ENCODE measurements around the gene USP25.
"Not testable (repeated sequence)": the region's sequence is repeated elsewhere in the genome, so short reads cannot be mapped to it uniquely, and the experiment has no call there.

USP25 gene

DNA sequence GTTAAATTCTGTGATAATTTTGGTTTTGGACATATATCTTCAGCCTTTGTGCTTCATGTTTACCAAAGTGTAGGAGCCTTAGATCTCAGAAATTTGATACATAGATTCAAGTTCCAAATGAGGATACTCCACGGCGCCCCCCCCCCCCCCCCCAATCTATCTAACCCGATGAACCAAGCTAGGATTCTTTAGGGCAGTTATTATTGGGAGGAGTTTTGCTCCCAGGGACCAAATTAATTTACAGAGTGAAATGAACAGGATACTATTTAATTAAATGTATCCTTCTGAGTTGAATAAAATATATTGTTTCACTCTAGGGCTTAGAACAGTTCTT, 3.2 kb downstream of the USP25 start:
- no peak for DNase-seq (ENCODE audit: low read depth)

DNA sequence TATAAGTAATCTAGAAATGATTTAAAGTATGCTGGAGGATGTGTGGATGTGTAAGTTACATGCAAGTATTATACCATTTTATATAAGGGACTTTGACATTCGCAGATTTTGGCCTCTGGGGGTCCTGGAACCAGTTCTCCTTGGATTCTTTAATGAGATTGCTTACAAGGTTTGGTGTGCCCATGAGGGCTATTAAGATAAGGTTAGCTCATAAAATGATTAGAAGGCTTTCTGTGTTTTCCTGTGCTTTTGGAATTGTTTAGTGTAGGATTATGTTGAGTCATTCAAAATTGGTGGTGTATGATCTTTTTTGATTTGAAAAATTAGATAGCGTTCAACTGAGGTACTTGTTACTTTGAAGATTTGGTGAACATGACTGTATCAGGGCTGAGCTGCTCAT, 5.6 kb downstream of the USP25 start:
- DNase-seq (ENCODE audit: low read depth) = no peak

GRCh38 chr21:15735931-15736330, 6.1 kb downstream of the USP25 start:
- DNase-seq (ENCODE audit: low read depth) = peak; percentile 55

DNA sequence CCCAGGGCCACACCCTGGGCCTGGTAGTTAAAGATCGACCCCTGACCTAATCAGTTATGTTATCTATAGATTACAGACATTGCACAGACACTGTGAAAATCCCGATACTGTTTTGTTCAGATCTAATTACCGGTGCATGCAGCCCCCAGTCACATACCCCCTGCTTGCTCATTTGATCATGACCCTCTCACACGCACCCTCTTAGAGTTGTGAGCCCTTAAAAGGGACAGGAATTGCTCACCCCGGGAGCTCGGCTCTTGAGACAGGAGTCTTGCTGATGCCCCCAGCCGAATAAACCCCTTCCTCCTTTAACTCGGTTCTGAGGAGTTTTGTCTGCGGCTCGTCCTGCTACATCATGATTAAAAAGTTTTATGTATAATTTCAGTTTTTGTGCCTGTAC, 9.0 kb downstream of the USP25 start:
- not testable (repeated sequence) for DNase-seq (ENCODE audit: low read depth)

DNA sequence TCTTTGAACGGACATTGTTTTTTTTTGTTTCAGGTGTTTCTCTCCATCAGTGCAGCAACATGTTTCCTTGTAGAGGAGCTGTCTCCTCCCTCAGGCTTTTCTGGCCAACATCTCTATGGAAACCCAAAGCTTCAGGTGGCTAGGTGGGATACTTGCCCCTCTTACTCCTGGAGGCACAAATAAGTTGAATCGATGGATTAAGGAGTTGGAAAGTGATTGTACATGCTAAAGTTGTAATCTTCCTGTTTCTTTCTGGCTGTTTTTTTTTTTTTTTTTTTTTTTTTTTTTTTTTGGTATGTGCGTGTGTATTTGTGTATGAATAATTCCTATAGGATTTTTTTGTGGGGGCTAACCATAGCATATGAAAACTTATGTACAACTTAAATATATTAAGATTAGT, 10.6 kb downstream of the USP25 start:
- no peak for DNase-seq (ENCODE audit: low read depth)

DNA sequence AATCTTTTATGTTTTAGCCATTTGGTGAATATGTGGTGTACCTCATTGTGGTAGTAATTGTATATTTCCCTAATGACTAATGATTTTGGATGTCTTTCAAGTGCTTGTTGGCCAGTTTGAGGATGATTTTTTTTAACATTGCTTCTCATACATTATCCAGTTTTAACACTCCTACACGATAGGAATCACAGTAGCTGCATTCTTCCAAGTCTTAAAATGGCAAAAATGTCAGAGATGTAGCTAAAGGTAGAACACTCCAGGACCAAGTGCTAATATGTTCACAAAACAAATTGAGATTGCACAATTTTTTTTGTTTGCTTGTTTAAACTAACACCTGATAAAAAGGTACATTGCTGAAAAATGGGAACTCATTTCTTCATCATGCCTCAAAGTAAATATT, 11.7 kb downstream of the USP25 start:
- peak; percentile 48 for DNase-seq (ENCODE audit: low read depth)

DNA sequence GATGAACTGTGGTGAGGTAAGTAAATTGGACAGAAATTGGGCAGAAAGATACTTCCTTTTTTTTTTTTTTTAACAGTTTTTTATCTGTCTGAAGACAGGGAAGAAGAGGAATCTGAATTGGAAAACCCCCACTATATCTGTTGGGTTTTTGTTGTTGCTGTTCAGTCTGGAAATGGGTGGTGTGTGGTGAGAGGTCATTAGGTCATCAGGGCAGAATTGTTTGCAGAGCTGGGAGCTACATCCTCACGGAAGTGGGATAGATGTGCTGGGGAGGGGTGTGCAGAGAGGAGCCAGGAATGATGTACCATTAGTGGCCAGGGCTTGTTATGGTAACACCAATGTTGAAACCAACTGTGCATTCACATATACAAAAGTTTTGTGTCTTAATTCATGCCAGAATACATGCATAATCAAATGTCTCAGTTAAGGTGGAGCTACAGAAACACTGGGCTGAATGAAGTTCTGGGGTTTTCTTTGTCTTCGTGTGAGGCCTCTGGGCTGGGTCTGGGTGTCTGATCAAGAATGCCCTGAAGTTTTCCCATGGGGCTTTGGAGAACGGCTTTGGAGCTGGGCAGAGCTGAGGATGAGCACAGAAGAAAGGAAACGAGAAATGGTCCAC, 12.4 kb downstream of the USP25 start:
- DNase-seq (ENCODE audit: low read depth) = peak; percentile 33

DNA sequence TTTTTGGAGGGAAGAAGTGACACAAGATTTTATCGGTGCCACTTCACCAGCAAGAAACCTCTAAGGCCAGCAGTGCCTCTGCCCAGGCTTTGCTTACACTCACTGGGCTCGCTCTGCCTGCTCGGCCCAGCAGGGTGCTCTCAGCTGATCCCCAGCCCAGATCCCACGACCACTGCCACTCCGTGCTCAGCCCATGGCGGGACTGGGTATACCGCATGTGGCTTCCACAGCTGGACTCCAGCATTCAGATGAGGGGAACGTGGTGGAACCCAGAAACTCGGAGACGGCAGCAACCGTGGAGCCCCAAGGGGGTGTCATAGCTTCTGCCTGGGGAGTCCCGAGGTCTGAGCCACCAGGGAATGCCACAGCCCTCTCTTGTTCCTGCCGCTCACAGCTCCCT, 12.9 kb downstream of the USP25 start:
- no peak for DNase-seq (ENCODE audit: low read depth)

- DNase-seq (ENCODE audit: low read depth) = no peak
Observed at GRCh38 chr21:15743593-15743992, 13.8 kb downstream of the USP25 start.

GRCh38 chr21:15744926-15745325, 15.1 kb downstream of the USP25 start:
- no peak for DNase-seq (ENCODE audit: low read depth)

DNA sequence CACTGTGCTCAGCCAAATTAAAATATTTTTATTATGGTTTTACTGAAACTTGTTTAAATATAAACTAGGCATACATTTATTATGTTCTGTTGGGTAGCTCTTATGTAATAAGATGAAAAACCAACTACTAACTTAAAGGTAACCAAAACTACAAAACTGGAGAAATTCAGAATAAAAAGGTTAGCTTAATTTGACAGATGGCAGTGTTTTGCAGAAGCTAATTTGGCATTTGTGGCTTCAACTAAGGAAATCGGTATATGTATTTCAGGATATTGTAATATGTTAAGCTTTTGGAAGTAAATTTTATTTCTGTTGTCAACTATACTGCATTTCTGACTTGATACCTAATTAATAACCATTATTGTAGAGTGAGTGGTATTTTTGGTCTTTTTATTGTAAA, 18.8 kb downstream of the USP25 start:
- no peak for DNase-seq (ENCODE audit: low read depth)

DNA sequence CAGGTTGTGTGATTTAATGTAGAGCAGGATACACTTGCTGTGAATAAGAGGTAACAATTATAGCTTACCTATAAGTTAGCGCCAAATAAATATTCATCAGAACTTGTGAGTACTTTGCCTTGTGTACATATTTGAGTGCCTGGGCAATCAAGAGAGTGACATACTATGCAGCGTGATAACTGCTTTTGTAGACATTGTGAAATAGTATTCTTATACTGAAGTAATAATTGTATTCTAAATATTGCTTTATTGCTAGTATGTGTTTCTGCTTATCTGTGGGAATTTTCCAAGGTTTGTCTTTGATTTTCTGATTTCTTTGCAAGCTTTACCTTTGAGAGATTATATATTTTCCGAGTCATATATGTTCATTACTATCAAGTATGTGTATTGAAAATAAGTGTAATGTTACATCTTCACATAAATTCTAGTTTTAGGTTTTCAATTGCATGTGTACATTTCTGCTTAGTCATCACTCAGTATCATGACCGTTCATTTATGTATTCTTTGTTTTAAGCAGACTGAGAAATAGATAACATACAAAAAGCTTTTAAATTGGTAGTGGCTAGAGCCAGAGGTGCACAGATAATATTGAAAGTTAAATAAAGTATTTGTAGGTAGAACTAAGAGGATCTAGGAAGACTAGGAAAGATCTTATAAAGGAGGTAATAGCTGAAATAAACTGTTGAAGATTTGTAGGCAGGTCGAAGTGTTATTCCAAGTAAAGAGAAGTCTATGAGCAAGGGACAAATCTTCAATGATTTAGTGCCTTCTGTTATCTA, 19.5 kb downstream of the USP25 start:
- no peak for DNase-seq (ENCODE audit: low read depth)

- peak; percentile 56 for DNase-seq (ENCODE audit: low read depth)
Observed at GRCh38 chr21:15749861-15750159, 20.0 kb downstream of the USP25 start.

DNA sequence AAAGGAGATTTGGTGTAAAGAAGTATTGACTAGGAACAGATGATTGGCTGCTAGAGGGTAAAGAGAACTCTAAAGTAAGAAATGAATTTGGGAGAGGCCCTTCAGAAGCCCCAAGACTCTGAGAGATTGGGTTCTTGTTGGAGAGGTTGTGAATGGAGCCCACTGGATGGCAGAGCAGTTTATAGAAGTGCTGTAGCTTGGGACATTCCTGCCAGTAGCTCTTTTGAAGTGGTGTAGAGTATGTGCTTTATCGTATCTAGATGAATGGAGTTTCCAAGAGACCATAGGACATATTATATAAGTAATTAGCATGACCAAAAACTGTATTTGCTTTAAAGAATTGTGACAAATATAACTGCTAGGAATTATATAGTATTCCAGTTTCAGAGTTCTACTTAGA, 21.3 kb downstream of the USP25 start:
- DNase-seq (ENCODE audit: low read depth) = no peak

GRCh38 chr21:15751546-15751945, 21.8 kb downstream of the USP25 start:
- no peak for DNase-seq (ENCODE audit: low read depth)

DNA sequence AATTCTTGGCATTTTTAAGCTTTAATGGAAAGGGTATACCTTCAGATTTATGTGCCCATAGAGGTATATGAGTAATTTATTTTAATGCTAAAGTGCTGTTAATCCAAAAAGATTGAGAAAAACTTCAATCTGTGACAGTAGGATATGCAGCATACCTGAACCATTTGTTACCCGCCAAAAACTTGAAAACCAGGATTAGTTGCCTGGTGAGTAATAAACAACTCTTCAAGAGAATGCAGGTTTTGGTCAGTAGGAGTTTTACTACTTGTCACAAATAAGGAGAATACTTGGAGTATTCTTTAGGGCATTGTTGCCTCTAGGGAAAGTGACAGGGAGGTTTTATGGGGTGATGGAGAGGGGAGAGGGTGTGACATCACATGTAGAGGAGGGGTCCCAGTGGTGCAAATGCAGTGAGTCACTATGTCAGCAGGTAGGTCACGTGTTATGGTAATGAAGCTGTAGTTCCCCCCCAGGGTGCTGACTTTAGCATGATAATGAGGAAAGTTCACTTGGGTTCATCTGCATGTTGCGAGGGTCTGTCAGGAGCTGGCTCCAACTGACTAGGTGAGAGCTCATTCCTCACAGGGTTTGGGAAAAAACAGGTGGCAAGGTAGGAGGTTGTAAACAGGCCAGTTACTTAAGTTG, 23.1 kb downstream of the USP25 start:
- no peak for DNase-seq (ENCODE audit: low read depth)

- DNase-seq (ENCODE audit: low read depth) = no peak
Observed at GRCh38 chr21:15753741-15754140, 24.0 kb downstream of the USP25 start.

- peak; percentile 83 for DNase-seq (ENCODE audit: low read depth)
Observed at GRCh38 chr21:15754640-15755039, 24.9 kb downstream of the USP25 start.

DNA sequence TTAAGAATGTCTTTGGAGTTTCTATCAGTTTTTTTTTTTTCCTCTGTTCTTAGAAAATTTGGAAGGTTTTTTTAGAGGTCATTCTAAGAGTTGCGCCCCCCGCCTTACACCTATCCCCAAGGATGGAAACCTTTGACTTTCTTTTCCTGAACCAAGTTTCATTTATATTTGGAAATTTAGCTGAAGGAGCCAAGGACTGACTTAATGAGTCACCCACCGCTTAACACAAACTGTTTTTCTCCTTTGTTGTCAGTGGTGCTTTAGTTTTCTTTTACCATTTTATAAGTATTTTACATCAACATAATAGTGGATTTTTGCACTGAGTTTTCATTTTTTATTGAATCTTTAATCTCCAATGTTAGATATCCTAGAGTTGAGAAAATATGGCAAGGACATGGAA, 25.3 kb downstream of the USP25 start:
- no peak for DNase-seq (ENCODE audit: low read depth)

DNA sequence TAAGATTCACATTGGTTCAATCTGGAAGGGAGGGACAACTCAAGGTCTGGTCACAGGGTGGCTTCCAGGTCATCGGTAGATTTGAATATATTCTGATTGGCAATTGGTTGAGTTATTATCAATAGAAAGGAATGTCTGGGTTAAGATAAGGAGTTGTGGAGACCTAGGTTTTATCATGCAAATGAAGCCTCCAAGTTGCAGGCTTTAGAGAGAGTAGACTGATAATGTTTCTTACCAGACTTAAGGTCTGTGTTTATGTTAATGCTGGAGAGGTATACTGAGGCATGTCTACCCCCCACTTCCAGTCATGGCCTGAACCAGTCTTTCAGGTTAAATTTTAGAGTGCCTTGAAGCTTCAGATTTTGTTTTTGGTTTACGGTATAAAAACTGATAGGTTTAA, 29.7 kb downstream of the USP25 start:
- no peak for DNase-seq (ENCODE audit: low read depth)

GRCh38 chr21:15761507-15762100, 31.8 kb downstream of the USP25 start:
- DNase-seq (ENCODE audit: low read depth) = no peak

DNA sequence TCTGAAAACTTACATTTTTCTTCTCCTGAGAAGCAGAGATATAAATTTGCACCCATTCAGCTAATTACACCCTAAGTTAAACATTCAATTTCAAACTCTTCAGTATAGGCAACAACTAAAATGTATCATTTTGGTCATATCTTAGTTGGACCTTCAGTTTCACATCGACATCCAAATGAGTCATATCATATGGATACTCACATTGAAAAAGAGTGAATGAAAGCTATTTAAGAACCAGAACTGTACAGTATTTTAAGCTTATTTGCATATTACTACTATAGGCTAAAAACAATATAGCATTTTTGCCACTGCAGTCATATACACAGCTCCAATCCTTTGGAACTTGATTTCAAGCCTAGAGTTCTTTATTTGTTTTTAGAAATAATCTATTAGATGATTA, 33.6 kb downstream of the USP25 start:
- DNase-seq (ENCODE audit: low read depth) = no peak

DNA sequence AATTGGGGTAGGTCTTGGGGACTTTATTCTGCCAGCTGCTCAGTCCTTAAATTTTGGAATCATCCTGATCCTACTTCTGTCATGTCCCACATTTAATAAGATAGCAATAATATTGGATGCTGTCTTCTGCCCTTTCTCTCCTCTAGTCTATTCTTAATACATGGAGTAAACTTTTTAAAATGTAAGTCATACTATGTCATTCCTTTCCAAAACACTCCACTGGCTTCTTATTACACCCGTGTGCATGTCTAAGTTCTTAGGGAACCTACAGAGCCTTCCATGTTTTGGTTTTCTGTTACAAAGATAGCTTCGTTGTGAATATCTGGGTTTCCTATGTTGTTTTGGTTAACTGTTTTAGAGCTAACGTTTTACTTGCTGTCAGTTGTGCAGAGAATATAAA, 35.1 kb downstream of the USP25 start:
- DNase-seq (ENCODE audit: low read depth) = no peak
